Stimulated activated CD8-positive, alpha-beta memory T cell treated with anti-CD3 and anti-CD28 coated beads, Interleukin-12 subunit alpha, Interleukin-12 subunit beta, amount 100 ng/mL, for 24 hours (primary cell): ENCODE measurements around the gene COBL.

ENCODE experiments used
- DNase-seq: peaks from one replicate; pipeline ENCODE4 v3.0.0-alpha.2; 2020; ENCODE audit errors: extremely low read depth

Gene COBL

GRCh38 chr7:51054231-51054630 is 262.4 kb downstream of the COBL start:
- no peak for DNase-seq

- DNase-seq: no peak
These were observed 263.3 kb downstream of the COBL start for GRCh38 chr7:51053160-51053925.

DNA sequence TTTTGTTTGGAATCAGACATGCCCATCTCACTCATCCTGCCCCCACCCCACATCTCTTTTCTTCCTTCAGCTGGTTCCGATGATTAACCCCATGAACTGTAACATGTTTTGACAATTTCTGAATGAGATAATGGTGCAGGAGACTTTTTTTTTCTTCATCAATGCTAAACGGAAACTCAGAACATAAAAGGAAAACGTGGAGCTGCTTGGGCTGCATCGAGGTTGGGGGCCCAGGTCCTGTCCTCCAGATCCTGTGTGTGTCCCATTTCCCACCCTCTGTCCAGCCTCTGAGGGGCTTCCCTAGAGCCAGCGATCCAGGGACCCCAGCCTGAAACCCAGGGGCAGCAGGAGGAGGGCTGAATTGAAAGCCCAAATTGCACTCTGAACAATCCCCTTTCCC is 270.1 kb downstream of the COBL start:
- DNase-seq: no peak

DNA sequence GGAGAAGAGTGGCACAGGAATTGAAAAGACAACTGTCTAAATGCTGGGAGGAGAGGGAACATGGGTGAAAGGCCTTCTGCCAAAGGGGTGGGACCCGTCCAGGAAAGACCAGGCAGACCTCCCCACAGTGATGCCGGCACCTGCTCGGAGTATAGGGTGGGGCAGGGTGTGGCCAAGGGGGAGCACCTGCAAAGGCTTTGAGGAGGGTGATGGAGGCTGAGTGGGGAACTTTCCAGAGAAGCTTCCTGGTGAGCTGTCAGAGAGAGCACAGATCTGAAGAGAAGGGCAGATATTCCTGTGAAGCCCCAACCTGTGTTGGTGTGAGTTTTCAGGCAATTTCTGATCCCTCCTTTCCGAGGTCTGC is 270.5 kb downstream of the COBL start:
- DNase-seq: no peak

GRCh38 chr7:51045319-51046102 is 271.1 kb downstream of the COBL start:
- DNase-seq: no peak

- DNase-seq: no peak
These were observed 273.1 kb downstream of the COBL start for GRCh38 chr7:51043461-51043860.

DNA sequence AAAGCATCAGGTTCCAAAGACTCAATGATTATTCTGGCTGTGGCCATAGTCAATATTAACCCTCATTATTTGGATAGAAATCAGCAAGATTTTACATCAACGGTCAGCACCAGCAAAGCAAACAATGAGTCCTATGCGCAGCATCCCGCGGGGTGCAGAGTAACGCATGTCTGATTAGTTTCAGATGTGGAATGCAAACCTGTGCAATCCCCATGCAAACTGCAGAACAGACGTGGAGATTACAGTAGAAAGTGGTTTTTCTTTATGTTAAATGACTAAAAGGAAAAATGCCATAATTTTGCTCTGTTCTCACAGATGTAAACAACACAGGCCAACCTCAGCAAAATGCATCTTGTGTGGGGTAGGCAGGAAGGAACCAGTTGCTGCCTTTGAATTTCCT is 275.8 kb downstream of the COBL start:
- DNase-seq: no peak

DNA sequence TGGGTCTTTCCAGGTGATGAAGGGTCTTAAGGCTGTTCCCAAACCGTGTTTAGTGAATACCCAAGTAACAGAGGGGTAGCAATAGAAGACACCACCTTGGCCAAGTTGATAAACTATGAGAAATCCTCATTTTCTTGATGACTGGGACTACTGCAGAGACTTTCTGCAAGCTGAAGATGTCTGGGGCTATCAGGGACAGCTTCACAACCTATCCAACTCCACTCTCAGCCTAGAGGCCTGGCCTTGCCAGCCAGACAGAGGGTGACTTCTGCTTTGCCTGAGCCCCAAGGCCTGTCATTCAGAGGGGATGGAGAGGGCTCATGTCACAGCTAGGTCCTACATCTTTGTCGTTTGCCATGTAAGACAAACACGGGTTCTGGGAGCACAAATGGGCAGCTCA is 278.0 kb downstream of the COBL start:
- no peak for DNase-seq

DNA sequence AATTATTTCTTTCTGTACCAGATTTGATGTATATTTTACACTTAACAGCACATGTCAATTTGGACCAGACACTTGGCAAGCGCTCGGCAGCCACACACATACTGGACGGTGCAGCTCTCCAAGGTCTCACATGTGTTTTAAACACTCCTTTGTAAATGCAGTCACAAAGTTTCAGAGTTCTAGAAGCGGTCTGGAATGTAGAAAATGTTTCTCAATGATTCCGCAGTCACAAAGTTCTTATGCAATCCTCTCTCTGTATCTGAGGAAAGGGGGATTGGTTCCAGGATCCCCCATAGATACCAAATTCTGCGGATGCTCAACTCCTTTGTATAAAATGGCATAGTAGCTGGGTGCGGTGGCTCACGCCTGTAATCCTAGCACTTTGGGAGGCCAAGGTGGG is 280.9 kb downstream of the COBL start:
- DNase-seq: no peak

DNA sequence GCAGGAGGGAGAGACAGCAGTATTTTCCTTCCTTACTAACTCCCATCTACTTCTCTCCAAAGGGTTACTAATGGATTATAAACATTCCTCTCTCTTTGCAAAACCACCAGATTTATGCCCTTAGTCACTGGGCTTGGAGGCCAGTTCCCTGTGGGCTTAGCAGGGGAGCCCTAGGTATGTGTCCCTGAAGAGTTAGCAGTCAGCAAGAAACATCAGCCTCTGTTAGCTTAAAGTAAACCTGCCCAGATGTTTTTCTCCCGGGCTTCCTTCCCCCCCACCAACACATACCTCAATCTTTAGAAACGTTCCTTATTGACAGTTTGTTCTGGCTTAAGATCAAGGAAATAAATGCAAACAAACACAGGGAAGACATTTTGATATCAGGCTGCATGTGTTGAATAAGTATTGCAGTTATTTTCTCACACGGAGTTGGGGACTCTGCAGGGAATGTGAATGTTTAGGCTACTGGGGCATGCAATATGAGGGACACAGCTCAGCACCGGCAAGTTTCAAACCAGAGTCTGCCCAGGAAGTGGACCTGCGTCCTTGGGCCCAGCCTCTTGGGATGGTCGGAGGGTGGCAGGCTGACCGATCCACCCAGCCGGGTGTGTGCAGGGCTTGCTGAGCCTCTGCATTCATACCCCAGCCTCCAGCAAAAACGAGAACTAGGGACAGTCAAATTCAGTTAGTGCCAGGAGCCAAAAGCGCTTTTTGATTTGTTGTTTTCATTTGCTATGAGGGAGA is 281.9 kb downstream of the COBL start:
- DNase-seq: no peak

- no peak for DNase-seq
These were observed 282.7 kb downstream of the COBL start for GRCh38 chr7:51033727-51034520.

GRCh38 chr7:51031791-51032515 is 284.7 kb downstream of the COBL start:
- no peak for DNase-seq

- DNase-seq: no peak
These were observed 285.4 kb downstream of the COBL start for GRCh38 chr7:51031216-51031615.

GRCh38 chr7:51029701-51030191 is 286.9 kb downstream of the COBL start:
- DNase-seq: no peak

DNA sequence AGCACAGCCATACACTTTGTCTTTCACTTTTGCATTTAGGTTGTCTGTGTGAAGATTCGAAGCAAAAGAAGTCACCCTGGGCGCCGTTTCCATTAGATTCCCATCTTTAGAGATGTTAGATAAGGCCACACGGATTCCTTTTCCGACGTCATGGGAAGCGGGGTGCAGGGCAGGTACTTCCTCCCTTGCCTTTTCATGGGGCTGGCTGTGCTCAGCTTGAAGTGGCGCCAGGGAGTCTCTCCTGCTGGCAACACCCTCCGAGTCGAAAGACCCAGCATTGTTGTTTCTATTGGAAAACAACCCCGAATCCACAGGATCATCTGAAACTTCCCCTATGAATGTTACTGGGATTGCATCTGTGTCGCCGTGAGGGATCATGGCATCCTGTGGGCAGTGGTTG is 287.5 kb downstream of the COBL start:
- no peak for DNase-seq

GRCh38 chr7:51027935-51028830 is 288.4 kb downstream of the COBL start:
- DNase-seq: no peak

DNA sequence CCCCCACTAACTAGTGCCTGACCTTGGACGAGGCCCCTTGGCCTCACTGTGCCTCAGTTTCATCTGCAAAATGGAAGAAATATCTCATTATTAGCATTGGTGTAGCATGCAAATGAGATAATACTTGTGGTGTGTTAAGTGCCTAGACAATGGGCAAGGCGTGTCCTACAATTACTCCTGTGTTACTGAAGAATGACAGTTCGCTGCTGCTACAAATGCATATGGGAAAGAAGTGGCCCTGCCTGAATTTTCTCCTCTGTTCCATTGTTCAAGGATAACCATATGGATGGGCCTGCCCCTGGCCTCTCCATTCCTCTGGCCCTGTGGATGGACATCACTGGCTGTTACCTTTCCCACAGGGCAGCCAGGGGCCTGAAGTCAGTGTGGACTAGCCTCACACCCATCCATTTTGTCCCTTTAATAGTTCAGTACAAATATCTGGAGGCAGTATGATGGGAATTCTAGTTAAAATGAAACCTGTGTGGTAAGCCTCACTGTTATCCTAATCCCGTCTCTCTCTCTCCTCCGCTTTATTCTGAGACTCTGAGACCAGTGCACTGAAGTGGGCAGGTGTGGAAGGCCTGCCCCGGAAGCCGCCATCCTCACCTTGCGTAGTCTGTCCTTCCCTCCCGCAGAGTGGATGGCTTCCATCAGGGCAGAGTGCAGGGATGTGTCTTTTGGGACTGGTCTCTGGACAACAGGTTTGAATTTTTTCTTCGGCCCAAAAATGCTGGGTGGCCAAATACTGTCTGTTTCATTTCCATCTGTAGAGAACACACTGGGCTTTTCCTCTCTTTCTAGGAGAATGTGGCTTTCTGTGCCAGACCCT is 289.3 kb downstream of the COBL start:
- no peak for DNase-seq

- DNase-seq: no peak
These were observed 290.3 kb downstream of the COBL start for GRCh38 chr7:51026341-51026740.

DNA sequence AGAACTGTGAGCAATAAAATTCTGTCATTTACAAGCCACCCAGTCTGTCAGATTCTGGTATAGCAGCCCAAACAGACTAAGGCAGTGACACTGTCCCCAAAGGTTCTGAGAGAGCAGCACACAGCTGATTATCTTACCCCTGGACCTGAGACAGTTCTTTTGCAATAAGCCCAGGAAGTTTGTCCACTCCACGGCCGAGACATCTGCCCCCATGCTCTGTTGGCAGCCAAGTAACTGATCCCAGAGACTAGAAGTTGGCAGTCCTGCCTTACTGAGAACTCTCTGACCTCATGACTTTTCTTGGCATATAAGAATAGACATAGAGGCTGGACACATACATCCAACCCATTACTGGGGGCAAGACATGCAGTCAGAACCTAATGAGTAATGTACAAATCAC is 290.9 kb downstream of the COBL start:
- DNase-seq: no peak
